ENCODE results near the gene BCAS3.
"Not testable (repeated sequence)": the region's sequence is repeated elsewhere in the genome, so short reads cannot be mapped to it uniquely, and the experiment has no call there.

The BCAS3 gene

GRCh38 chr17:61416540-61417363 is 739.1 kb downstream of the BCAS3 start:
- DNase-seq = peak in 3 of 5 donors; percentile 31 to 54 (median 48)

- no peak for DNase-seq
Measured at GRCh38 chr17:61418449-61418848, 740.8 kb downstream of the BCAS3 start.

GRCh38 chr17:61419496-61420046 is 741.9 kb downstream of the BCAS3 start:
- no peak for DNase-seq

GRCh38 chr17:61420052-61420451 is 742.4 kb downstream of the BCAS3 start:
- DNase-seq = no peak

- DNase-seq = no peak
Measured at GRCh38 chr17:61420745-61421398, 743.2 kb downstream of the BCAS3 start.

GRCh38 chr17:61421460-61421859 is 743.8 kb downstream of the BCAS3 start:
- DNase-seq = no peak

- no peak for DNase-seq
Measured at GRCh38 chr17:61422116-61422799, 744.6 kb downstream of the BCAS3 start.

GRCh38 chr17:61422869-61423268 is 745.2 kb downstream of the BCAS3 start:
- DNase-seq = no peak

- no peak for DNase-seq
Measured at GRCh38 chr17:61423967-61424649, 746.5 kb downstream of the BCAS3 start.

GRCh38 chr17:61425682-61426481 is 748.2 kb downstream of the BCAS3 start:
- DNase-seq = no peak

- DNase-seq = no peak
Measured at GRCh38 chr17:61426482-61427304, 749.0 kb downstream of the BCAS3 start.

- no peak for DNase-seq
Measured at GRCh38 chr17:61427567-61427966, 749.9 kb downstream of the BCAS3 start.

GRCh38 chr17:61429274-61429673 is 751.6 kb downstream of the BCAS3 start:
- no peak for DNase-seq

GRCh38 chr17:61429831-61430230 is 752.2 kb downstream of the BCAS3 start:
- DNase-seq = not testable (repeated sequence)

- no peak for DNase-seq
Measured at GRCh38 chr17:61431594-61432311, 754.1 kb downstream of the BCAS3 start.

GRCh38 chr17:61436273-61436672 is 758.6 kb downstream of the BCAS3 start:
- no peak for DNase-seq

GRCh38 chr17:61436995-61437704 is 759.5 kb downstream of the BCAS3 start:
- no peak for DNase-seq

- DNase-seq = no peak
Measured at GRCh38 chr17:61440697-61441096, 763.0 kb downstream of the BCAS3 start.

GRCh38 chr17:61441507-61441906 is 763.9 kb downstream of the BCAS3 start:
- DNase-seq = not testable (repeated sequence)
